AG04450 (cell line): ENCODE data around the gene TMTC1. TPM values are rescaled to one million over a fixed set of nuclear protein-coding genes. Genes with fewer than 3 reads are reported as not detected.

ENCODE experiments used
- CTCF ChIA-PET: fragments of 300-600, 350-600 bp; formaldehyde crosslinking; extraction: SDS; loops from one replicate; lab custom pipeline; 2022; ENCODE audit warnings: antibody characterized with exemption, inconsistent platforms; lab: Charles Lee
- POLR2A ChIA-PET: fragments of 350-600 bp; formaldehyde crosslinking; extraction: SDS; loops from one replicate; lab custom pipeline; 2021; ENCODE audit warnings: antibody characterized with exemption, inconsistent platforms; lab: Yijun Ruan, JAX
- DNase-seq: peaks from one replicate; pipeline ENCODE4 v3.0.0-alpha.2; 2011; ENCODE audit warnings: low read depth, low spot score
- H3K27ac ChIP-seq: one replicate; pipeline ENCODE4 v1.5.1; 2012; ENCODE audit warnings: low read depth, low read length, control low read depth
- H3K27me3 ChIP-seq: one replicate; pipeline ENCODE4 v1.6.0; 2012; ENCODE audit warnings: low read length; ENCODE audit not compliant: control insufficient read depth, insufficient read depth
- H3K4me3 ChIP-seq: 2 replicates; pipeline ENCODE4 v1.5.1; 2011; ENCODE audit warnings: mild to moderate bottlenecking, low read depth, low read length, control low read depth
- H3K9me3 ChIP-seq: 2 replicates; pipeline ENCODE4 v1.5.1; 2012; ENCODE audit warnings: low read length; ENCODE audit not compliant: control insufficient read depth, insufficient read depth
- CTCF ChIP-seq: IDR thresholded peaks from 2 replicates; pipeline ENCODE4 v1.5.1; 2011; ENCODE audit warnings: low read depth, low read length, control low read depth, inconsistent platforms
- polyA plus RNA-seq: library from polyadenylated mRNA; depleted of rRNA; stranded (reverse); fragments of >200 nt; gene quantifications from 2 replicates; pipeline ENCODE4 v1.2.3, GENCODE V29; 2011

Gene TMTC1
- polyA plus RNA-seq, 1 experiment: 66.8 TPM

- Histone ChIP-seq H3K4me3 (peak overlapping the region; percentile 88), H3K27me3 (peaks cover 6% of the 10 kb centered on the region), H3K9me3 (no peaks in the 10 kb centered on the region), H3K27ac (no peak overlapping the region)
- DNase-seq: no peak
- POLR2A ChIA-PET: interaction anchor here (1.0 kb wide), 3 partner anchors 15 to 43 kb away, joined by 3 read pairs; no protein-coding TSS in a partner anchor
- no peak for TF ChIP-seq CTCF
- CTCF ChIA-PET: interaction anchor here (1.5 kb wide), 1 partner anchor 261 kb away, joined by 4 read pairs; no protein-coding TSS in a partner anchor
Measured at GRCh38 chr12:29781705-29782266, 2.0 kb downstream of the TMTC1 start.

- Histone ChIP-seq H3K27ac (no peak overlapping the region), H3K27me3 (peaks cover 6% of the 10 kb centered on the region), H3K9me3 (no peaks in the 10 kb centered on the region; the same call in 1 of the 2 replicates), H3K4me3 (peak overlapping the region; percentile 88)
- POLR2A ChIA-PET: no interaction called here
- TF ChIP-seq CTCF: no peak
- DNase-seq: no peak
- CTCF ChIA-PET: interaction anchor here (1.5 kb wide), 1 partner anchor 261 kb away, joined by 4 read pairs; no protein-coding TSS in a partner anchor
Measured at GRCh38 chr12:29781188-29781587, 2.6 kb downstream of the TMTC1 start.

GRCh38 chr12:29780084-29780483, 3.7 kb downstream of the TMTC1 start:
- ChIA-PET POLR2A (no interaction called here), CTCF (no interaction called here)

GRCh38 chr12:29778531-29778930, 5.2 kb downstream of the TMTC1 start:
- no peak for TF ChIP-seq CTCF
- no peaks in the 10 kb centered on the region; the same call in 1 of the 2 replicates for H3K9me3 ChIP-seq
- no peak for DNase-seq
- no peaks in the 10 kb centered on the region for H3K27me3 ChIP-seq
- no peak overlapping the region for H3K4me3 ChIP-seq
- H3K27ac ChIP-seq: no peak overlapping the region
- CTCF ChIA-PET: no interaction called here
- POLR2A ChIA-PET: no interaction called here

More at GRCh38 chr12:29780084-29780483, 3.7 kb downstream of the TMTC1 start:
- no peak for TF ChIP-seq CTCF
- no peak overlapping the region for H3K27ac ChIP-seq
- H3K9me3 ChIP-seq: no peaks in the 10 kb centered on the region; the same call in 1 of the 2 replicates
- no peaks in the 10 kb centered on the region for H3K27me3 ChIP-seq
- H3K4me3 ChIP-seq: no peak overlapping the region
- DNase-seq: no peak

GRCh38 chr12:29773076-29773475, 10.7 kb downstream of the TMTC1 start:
- DNase-seq: no peak
- no peak for TF ChIP-seq CTCF
- CTCF ChIA-PET: interaction anchor here (1.0 to 1.5 kb wide), 2 partner anchors 220 to 221 kb away, joined by 4 read pairs; no protein-coding TSS in a partner anchor
- H3K9me3 ChIP-seq: no peaks in the 10 kb centered on the region; the same call in 1 of the 2 replicates
- POLR2A ChIA-PET: no interaction called here
- no peaks in the 10 kb centered on the region for H3K27me3 ChIP-seq
- no peak overlapping the region for H3K4me3 ChIP-seq
- H3K27ac ChIP-seq: no peak overlapping the region
